Ovary (tissue), 9 donors: ENCODE results near the gene IL12RB1. TPM values are rescaled to one million over a fixed set of nuclear protein-coding genes. Genes with fewer than 3 reads are reported as not detected.
A peak's percentile ranks its signal among the peaks of the same experiment; 100 is the strongest.

Experiments used
- DNase-seq, 5 donors: peaks; one replicate each; pipeline ENCODE4 v3.0.0-alpha.2; 2019 to 2020
- H3K27ac ChIP-seq, 2 donors: fragments of 200-600 bp; one replicate each; pipeline versions ENCODE4 v1.5.1 to v1.8.0; 2019 to 2022
- H3K27me3 ChIP-seq: fragments of 200-600 bp; one replicate; pipeline ENCODE4 v1.8.0; 2022
- H3K36me3 ChIP-seq: fragments of 200-600 bp; sonication (generic); one replicate; pipeline ENCODE4 v1.5.1; 2019
- H3K4me1 ChIP-seq: one replicate; pipeline ENCODE4 v1.8.1; 2013; ENCODE audit warnings: mild to moderate bottlenecking, moderate library complexity; ENCODE audit not compliant: insufficient read depth
- H3K4me3 ChIP-seq: fragments of 200-600 bp; sonication (generic); one replicate; pipeline ENCODE4 v1.5.1; 2017
- H3K9me3 ChIP-seq, 2 donors: fragments of 200-600 bp in 1 of 2; sonication (generic) in 1 of 2; one replicate each; pipeline versions ENCODE4 v1.5.1 to v1.8.1; 2013 to 2019; ENCODE audit warnings: mild to moderate bottlenecking in 1 of 2, moderate library complexity in 1 of 2
- EP300 ChIP-seq: sonication (generic); formaldehyde crosslinking; IDR thresholded peaks from one replicate; pipeline ENCODE4 v1.6.1; 2017; ENCODE audit warnings: antibody characterized with exemption
- POLR2A ChIP-seq: fragments of 450-650 bp; IDR thresholded peaks from one replicate; pipeline ENCODE4 v1.6.1; 2017; ENCODE audit warnings: antibody characterized with exemption, mild to moderate bottlenecking, moderate library complexity
- WGBS, 3 donors: extraction: QIAGEN DNeasy Blood & Tissue Kit in 1 of 3; methylation state at CpG; one replicate each; pipeline versions ENCODE4 v1.1.5 to v1.1.7; 2013 to 2017; 5-methylcytosine and 5-hydroxymethylcytosine counted together
- intact Hi-C, 4 donors: fragments of 100-400 bp; cut with DNase I; formaldehyde crosslinking; loops; one replicate each; pipeline versions ENCODE4 v1.11.0 to v1.15.1; 2022 to 2023
- polyA plus RNA-seq, 2 donors: library from polyadenylated mRNA; stranded (reverse); fragments of 200-250 nt in 1 of 2; fragments of 350-450 nt in 1 of 2; fragmentation: Illumina TruSeq in 1 of 2; extraction: RNeasy Lipid Tissue Mini Kit (QIAGEN cat#74804) in 1 of 2; gene quantifications; one replicate each; pipeline ENCODE4 v1.2.3, GENCODE V29; 2013 to 2014
- total RNA-seq, 7 donors: library from RNA; depleted of rRNA in 2 of 7; stranded (reverse); fragments of >200 nt in 2 of 7; fragmentation: NEBNext Ultra II Directional in 3 of 7; extraction: Animal tissue kit (Norgen Biotek cat#: 25700) in 3 of 7; gene quantifications; one replicate each; pipeline versions ENCODE4 v1.1.0 to v1.2.4, GENCODE V29; 2016 to 2023
- TF ChIP-seq, protein P1 (sequence below), 3 donors: fragments of 450-650 bp in 2 of 3; fragments of 200-600 bp in 1 of 3; IDR thresholded peaks; one replicate each; pipeline versions ENCODE4 v1.5.1 to v1.8.0; 2016 to 2022; ENCODE audit warnings: antibody characterized with exemption in 3 of 3, mild to moderate bottlenecking in 1 of 3
- donor health status: DM: no; HTN: no; CAD: no; lungs with moderate emphysema.
- donor health status: DM: no; HTN: no; CAD: no.
- donor health status: Bipolar disorder and iron deficiency.
- donor health status: DM: yes; HTN: yes; CAD: no.
- donor health status: DM: no; HTN: no; CAD: no.
- donor health status: DM: yes; HTN: yes; CAD: no.

The IL12RB1 gene
- total and polyA plus RNA-seq, 9 donors = 0.22 to 0.89 (median 0.57) TPM

GRCh38 chr19:18119013-18119716, 32.4 kb upstream of the IL12RB1 start:
- no peaks in the 10 kb centered on the region for H3K36me3 ChIP-seq
- no peaks in the 10 kb centered on the region for H3K27me3 ChIP-seq
- peak overlapping the region in 1 of 2 donors; percentile 20 for H3K27ac ChIP-seq
- TF ChIP-seq EP300 (no peak), POLR2A (no peak)
- TF ChIP-seq, protein P1, sequence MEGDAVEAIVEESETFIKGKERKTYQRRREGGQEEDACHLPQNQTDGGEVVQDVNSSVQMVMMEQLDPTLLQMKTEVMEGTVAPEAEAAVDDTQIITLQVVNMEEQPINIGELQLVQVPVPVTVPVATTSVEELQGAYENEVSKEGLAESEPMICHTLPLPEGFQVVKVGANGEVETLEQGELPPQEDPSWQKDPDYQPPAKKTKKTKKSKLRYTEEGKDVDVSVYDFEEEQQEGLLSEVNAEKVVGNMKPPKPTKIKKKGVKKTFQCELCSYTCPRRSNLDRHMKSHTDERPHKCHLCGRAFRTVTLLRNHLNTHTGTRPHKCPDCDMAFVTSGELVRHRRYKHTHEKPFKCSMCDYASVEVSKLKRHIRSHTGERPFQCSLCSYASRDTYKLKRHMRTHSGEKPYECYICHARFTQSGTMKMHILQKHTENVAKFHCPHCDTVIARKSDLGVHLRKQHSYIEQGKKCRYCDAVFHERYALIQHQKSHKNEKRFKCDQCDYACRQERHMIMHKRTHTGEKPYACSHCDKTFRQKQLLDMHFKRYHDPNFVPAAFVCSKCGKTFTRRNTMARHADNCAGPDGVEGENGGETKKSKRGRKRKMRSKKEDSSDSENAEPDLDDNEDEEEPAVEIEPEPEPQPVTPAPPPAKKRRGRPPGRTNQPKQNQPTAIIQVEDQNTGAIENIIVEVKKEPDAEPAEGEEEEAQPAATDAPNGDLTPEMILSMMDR (IDR thresholded peaks at IDR 0.05) = no peak
- peaks cover 13% of the 10 kb centered on the region for H3K4me1 ChIP-seq
- 35 to 41% (median 37%) methylated on average over 13 of the region's 13 CpGs for WGBS, 3 donors
- H3K9me3 ChIP-seq = no peaks in the 10 kb centered on the region
- DNase-seq = peak in 1 of 5 donors; percentile 33
- peak overlapping the region; percentile 66 for H3K4me3 ChIP-seq
- intact Hi-C loops = loop anchor here in 3 of 4 donors (5.0 to 10.0 kb wide), 5 partner anchors 33 to 216 kb away; partner anchors contain the start of gene PIK3R2 (in 1 of the 3)

DNA sequence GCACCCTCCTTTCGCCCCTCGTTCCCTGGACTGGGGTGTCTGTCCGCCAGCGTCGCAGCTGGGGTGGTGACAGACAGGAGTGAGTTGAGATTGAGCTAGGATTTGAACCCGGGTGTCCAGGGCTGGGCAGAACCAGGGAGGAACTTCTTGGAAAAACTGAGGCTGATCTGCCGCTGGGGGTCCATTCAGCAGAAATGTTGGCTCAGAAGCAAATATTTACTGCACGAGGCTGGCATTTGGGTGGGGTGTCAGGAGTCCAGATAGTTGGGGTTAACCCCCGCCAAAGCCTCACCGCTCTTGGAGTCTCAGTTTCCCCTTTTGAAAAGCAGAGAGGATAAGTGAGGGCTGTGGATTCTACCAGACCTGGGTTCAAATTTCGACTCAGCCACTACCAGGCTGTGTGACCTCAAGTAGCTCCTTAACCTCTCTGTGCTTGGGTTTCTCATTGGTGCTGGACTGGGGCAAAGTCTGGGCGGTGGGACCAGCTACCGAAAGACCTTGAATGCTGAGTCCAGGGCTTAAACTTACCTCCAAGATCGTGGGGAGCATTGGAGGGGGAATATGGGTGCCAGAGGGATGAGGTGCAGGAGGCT, 31.8 kb upstream of the IL12RB1 start:
- intact Hi-C loops = loop anchor here in 3 of 4 donors (5.0 to 10.0 kb wide), 5 partner anchors 34 to 216 kb away; partner anchors contain the start of gene PIK3R2 (in 1 of the 3)
- TF ChIP-seq, protein P1 (IDR thresholded peaks at IDR 0.05) = no peak
- peak overlapping the region; percentile 20 to 35 for H3K27ac ChIP-seq
- H3K4me1 ChIP-seq = peaks cover 13% of the 10 kb centered on the region
- no peak for DNase-seq
- 19 to 28% (median 23%) methylated on average over 14 of the region's 14 CpGs for WGBS, 3 donors
- H3K36me3 ChIP-seq = no peaks in the 10 kb centered on the region
- H3K9me3 ChIP-seq = no peaks in the 10 kb centered on the region
- peak overlapping the region; percentile 66 for H3K4me3 ChIP-seq
- no peaks in the 10 kb centered on the region for H3K27me3 ChIP-seq

- Histone ChIP-seq H3K27me3 (no peaks in the 10 kb centered on the region), H3K4me3 (peak overlapping the region; percentile 66), H3K4me1 (peaks cover 13% of the 10 kb centered on the region), H3K36me3 (no peaks in the 10 kb centered on the region), H3K9me3 (no peaks in the 10 kb centered on the region), H3K27ac (peak overlapping the region; percentile 20 to 35)
- WGBS, 3 donors = 0 to 1% (median 0%) methylated on average over 15 to 85 of the region's 86 CpGs
- DNase-seq = peak; percentile 87 to 96 (median 93)
- intact Hi-C loops = loop anchor here in 3 of 4 donors (5.0 to 10.0 kb wide), 5 partner anchors 34 to 217 kb away; partner anchors contain the start of gene PIK3R2 (in 1 of the 3)
- TF ChIP-seq, protein P1 (IDR thresholded peaks at IDR 0.05) = no peak
- TF ChIP-seq EP300 = no peak
- no peak for TF ChIP-seq POLR2A
Measured at GRCh38 chr19:18117692-18118378, 31.1 kb upstream of the IL12RB1 start.

DNA sequence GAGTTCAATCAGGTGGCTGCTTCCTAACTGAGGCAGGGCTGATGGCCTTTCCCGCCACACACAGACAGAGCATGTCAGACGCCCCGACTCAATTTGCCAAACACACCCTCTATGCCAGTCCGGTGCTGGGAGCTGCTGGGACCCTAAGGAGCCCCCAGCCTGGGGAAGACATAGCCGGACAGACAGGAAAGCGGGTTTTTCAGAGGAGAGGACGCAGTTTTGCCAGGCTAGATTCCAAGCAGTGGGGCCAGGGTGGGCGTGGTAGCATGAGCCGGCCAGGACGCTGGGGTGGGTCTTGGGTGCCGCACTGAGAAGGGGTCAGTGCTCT, 30.6 kb upstream of the IL12RB1 start:
- Histone ChIP-seq H3K36me3 (no peaks in the 10 kb centered on the region), H3K27ac (no peak overlapping the region), H3K27me3 (no peaks in the 10 kb centered on the region), H3K9me3 (no peaks in the 10 kb centered on the region), H3K4me1 (peaks cover 13% of the 10 kb centered on the region), H3K4me3 (peak overlapping the region; percentile 66)
- no peak for DNase-seq
- TF ChIP-seq, protein P1 (IDR thresholded peaks at IDR 0.05) = no peak
- TF ChIP-seq POLR2A (no peak), EP300 (no peak)
- 10 to 18% (median 11%) methylated on average over 11 of the region's 11 CpGs for WGBS, 3 donors
- intact Hi-C loops = loop anchor here in 3 of 4 donors (5.0 to 10.0 kb wide), 5 partner anchors 35 to 217 kb away; partner anchors contain the start of gene PIK3R2 (in 1 of the 3)
